ENCODE data around the gene CFAP141.

The CFAP141 gene

DNA sequence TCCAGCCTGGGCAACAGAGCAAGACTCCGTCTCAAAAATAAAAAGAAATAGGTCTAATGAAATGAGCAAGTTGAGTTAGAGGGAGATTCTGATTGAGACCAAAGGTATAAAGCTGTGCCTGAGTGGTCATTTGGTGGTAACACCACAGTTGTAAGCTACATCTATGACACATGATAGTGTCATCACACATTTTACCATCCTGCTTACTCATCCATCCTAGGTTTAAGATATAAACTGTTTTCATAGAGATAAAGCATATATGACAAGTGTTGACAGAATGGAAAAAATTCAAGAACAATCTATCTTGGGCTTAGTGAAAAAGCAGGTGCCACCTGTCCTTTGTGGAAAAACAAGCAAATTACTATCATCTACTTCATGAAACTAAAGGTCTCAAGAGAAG is 7.1 kb upstream of the CFAP141 start:
- H3K79me2 ChIP-seq (ENCODE audit: control insufficient read depth, low read length): peaks cover 45% of the 10 kb centered on the region
- no peaks in the 10 kb centered on the region for H3K9me3 ChIP-seq (ENCODE audit: control insufficient read depth, insufficient read depth, low read length)
- H3K36me3 ChIP-seq (ENCODE audit: control insufficient read depth, low read length): peaks cover 86% of the 10 kb centered on the region
- no peaks in the 10 kb centered on the region for H3K27me3 ChIP-seq (ENCODE audit: control insufficient read depth, low read length)
- TF ChIP-seq, protein P1, sequence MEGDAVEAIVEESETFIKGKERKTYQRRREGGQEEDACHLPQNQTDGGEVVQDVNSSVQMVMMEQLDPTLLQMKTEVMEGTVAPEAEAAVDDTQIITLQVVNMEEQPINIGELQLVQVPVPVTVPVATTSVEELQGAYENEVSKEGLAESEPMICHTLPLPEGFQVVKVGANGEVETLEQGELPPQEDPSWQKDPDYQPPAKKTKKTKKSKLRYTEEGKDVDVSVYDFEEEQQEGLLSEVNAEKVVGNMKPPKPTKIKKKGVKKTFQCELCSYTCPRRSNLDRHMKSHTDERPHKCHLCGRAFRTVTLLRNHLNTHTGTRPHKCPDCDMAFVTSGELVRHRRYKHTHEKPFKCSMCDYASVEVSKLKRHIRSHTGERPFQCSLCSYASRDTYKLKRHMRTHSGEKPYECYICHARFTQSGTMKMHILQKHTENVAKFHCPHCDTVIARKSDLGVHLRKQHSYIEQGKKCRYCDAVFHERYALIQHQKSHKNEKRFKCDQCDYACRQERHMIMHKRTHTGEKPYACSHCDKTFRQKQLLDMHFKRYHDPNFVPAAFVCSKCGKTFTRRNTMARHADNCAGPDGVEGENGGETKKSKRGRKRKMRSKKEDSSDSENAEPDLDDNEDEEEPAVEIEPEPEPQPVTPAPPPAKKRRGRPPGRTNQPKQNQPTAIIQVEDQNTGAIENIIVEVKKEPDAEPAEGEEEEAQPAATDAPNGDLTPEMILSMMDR (IDR thresholded peaks at IDR 0.05; ENCODE audit: low read depth, low read length, poor library complexity, severe bottlenecking): no peak
- no peak for TF ChIP-seq EZH2phosphoT487 (IDR thresholded peaks at IDR 0.05; ENCODE audit: borderline replicate concordance, low read length)
- H3K4me2 ChIP-seq (ENCODE audit: low read length): no peak overlapping the region
- no peaks in the 10 kb centered on the region for H3K9me2 ChIP-seq (replicated peaks; ENCODE audit: control insufficient read depth, low read length)
- H4K20me1 ChIP-seq (ENCODE audit: control insufficient read depth, insufficient read depth, low read depth, low read length): no peaks in the 10 kb centered on the region
- 0 out of 2 replicates have a peak, but pooled peaks cover 3% of the 10 kb centered on the region for H3F3A ChIP-seq (ENCODE audit: control insufficient read depth, insufficient read depth)
- no peak overlapping the region for H3K27ac ChIP-seq (ENCODE audit: low read depth, low read length)
- H3K4me1 ChIP-seq (ENCODE audit: control insufficient read depth, low read length): peaks cover 9% of the 10 kb centered on the region
- H3K4me3 ChIP-seq (ENCODE audit: low read length): no peak overlapping the region

DNA sequence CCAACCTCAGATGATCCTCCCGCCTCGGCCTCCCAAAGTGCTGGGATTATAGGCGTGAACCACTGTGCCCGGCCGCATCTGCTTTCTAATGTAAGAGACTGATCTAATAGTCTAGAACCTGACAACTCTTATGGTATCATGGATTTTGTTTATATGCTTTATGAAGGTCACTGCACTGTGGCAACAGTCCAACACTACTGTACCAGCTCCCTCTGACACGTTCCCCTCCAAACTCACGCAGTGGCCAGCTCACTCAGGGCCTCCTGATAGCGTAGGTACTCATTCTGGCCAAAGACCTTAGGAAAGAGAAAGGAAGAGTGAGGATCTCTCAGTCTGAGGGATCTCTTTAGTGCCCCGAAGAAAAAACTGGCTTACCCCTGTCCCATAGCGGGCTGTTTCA is 6.0 kb upstream of the CFAP141 start:
- H3K4me2 ChIP-seq (ENCODE audit: low read length): no peak overlapping the region
- H3K4me3 ChIP-seq (ENCODE audit: low read length): no peak overlapping the region
- peaks cover 34% of the 10 kb centered on the region for H3K79me2 ChIP-seq (ENCODE audit: control insufficient read depth, low read length)
- no peaks in the 10 kb centered on the region for H3K27me3 ChIP-seq (ENCODE audit: control insufficient read depth, low read length)
- no peak overlapping the region for H3K27ac ChIP-seq (ENCODE audit: low read depth, low read length)
- no peaks in the 10 kb centered on the region for H4K20me1 ChIP-seq (ENCODE audit: control insufficient read depth, insufficient read depth, low read depth, low read length)
- no peaks in the 10 kb centered on the region for H3K9me3 ChIP-seq (ENCODE audit: control insufficient read depth, insufficient read depth, low read length)
- no peaks in the 10 kb centered on the region for H3K9me2 ChIP-seq (replicated peaks; ENCODE audit: control insufficient read depth, low read length)
- no peak for TF ChIP-seq EZH2phosphoT487 (IDR thresholded peaks at IDR 0.05; ENCODE audit: borderline replicate concordance, low read length)
- TF ChIP-seq, protein P1 (IDR thresholded peaks at IDR 0.05; ENCODE audit: low read depth, low read length, poor library complexity, severe bottlenecking): no peak
- H3F3A ChIP-seq (ENCODE audit: control insufficient read depth, insufficient read depth): peaks cover 9% of the 10 kb centered on the region; the same call in 1 of the 2 replicates
- H3K4me1 ChIP-seq (ENCODE audit: control insufficient read depth, low read length): no peaks in the 10 kb centered on the region
- peaks cover 84% of the 10 kb centered on the region for H3K36me3 ChIP-seq (ENCODE audit: control insufficient read depth, low read length)

DNA sequence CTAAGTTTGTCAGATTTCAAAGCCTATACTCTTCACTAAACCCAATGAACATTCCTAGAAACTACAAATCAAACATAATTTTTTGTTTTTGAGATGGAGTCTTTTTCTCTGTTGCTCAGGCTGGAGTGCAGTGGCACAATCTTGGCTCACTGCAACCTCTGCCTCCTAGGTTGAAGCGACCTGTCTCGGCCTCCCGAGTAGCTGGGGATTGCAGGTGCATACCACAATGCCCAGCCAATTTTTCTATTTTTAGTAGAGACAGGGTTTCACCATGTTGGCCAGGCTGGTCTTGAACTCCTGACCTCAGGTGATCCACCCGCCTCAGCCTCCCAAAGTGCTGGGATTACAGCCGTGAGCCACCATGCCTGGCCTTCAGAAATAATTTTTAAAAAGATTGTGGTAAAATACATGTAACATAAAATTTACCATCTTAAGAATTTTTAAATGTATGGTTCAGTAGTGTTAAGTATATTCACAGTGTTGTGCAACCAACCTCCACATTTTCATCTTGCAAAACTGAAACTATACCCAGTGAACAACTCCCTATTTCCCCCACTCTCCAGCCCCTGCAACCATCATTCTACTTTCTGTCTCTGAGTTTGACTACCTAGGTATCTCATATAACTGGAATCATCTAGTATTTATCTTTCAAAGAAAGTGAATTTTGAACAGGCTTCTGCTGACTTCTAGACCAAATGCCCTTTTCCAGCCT is 2.7 kb upstream of the CFAP141 start:
- Histone ChIP-seq H3K9me3 (ENCODE audit: control insufficient read depth, insufficient read depth, low read length) (no peaks in the 10 kb centered on the region), H3K27ac (ENCODE audit: low read depth, low read length) (no peak overlapping the region), H3K4me2 (ENCODE audit: low read length) (no peak overlapping the region), H3K27me3 (ENCODE audit: control insufficient read depth, low read length) (no peaks in the 10 kb centered on the region), H3K9me2 (replicated peaks; ENCODE audit: control insufficient read depth, low read length) (no peaks in the 10 kb centered on the region), H3K4me3 (ENCODE audit: low read length) (no peak overlapping the region), H4K20me1 (ENCODE audit: control insufficient read depth, insufficient read depth, low read depth, low read length) (no peaks in the 10 kb centered on the region), H3K36me3 (ENCODE audit: control insufficient read depth, low read length) (peaks cover 66% of the 10 kb centered on the region), H3K4me1 (ENCODE audit: control insufficient read depth, low read length) (no peaks in the 10 kb centered on the region), H3K79me2 (ENCODE audit: control insufficient read depth, low read length) (peaks cover 5% of the 10 kb centered on the region), H3F3A (ENCODE audit: control insufficient read depth, insufficient read depth) (peaks cover 26% of the 10 kb centered on the region; the same call in 1 of the 2 replicates)
- TF ChIP-seq EZH2phosphoT487 (IDR thresholded peaks at IDR 0.05; ENCODE audit: borderline replicate concordance, low read length): no peak
- TF ChIP-seq, protein P1 (IDR thresholded peaks at IDR 0.05; ENCODE audit: low read depth, low read length, poor library complexity, severe bottlenecking): no peak
